ENCODE results near the gene HS3ST3A1. TPM values are rescaled to one million over a fixed set of nuclear protein-coding genes. Genes with fewer than 3 reads are reported as not detected.
"Not testable (repeated sequence)": the region's sequence is repeated elsewhere in the genome, so short reads cannot be mapped to it uniquely, and the experiment has no call there.

Gene HS3ST3A1
- total RNA-seq, 1 donor from 2014 or later: 10.2 TPM

DNA sequence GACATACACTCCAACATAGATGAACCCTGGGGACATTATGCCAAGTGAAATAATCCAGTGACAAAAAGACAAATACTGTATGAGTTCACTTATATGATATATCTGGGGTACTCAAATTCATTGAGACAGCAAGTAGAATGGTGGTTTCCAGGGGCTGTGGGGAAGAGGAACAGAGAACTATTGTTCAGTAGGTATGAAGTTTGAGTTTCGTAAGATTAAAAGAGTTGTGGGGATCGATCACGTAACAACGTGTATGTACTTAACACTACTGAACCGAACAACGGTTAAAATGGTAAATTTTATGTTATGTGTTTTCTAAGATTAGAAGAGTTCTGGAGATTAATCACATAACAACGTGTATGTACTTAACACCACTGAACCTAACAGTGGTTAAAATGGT, 100.8 kb downstream of the HS3ST3A1 start:
- Mint-ChIP-seq H3K4me3 (no peak overlapping the region), H3K4me1 (peaks cover 17% of the 10 kb centered on the region), H3K27ac (no peak overlapping the region)

DNA sequence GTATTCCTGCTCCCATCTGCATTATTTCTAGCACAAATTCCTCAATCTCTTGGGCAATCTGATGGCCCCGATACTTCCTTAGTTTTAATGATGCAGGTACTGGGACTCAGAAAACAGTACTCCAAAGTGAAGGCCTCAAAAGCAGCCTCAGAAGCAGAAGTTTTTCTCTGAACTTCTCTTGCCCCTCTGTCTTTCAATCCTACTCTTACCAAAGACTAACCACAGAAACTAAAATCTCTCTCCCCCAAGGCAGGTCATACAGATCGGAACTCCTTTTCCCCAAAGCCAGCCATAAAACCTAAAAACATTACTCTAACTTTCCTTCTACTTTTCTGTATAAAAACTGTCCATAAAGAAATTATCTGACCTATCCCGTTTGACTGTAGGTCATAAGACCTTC, 103.5 kb downstream of the HS3ST3A1 start:
- Mint-ChIP-seq H3K9me3 (no peaks in the 10 kb centered on the region), H3K36me3 (peaks cover 7% of the 10 kb centered on the region), H3K27me3 (ENCODE audit: low read depth) (no peaks in the 10 kb centered on the region), H3K4me1 (peaks cover 11% of the 10 kb centered on the region), H3K27ac (peak overlapping the region; percentile 2), H3K4me3 (no peak overlapping the region)
- DNase-seq (ENCODE audit: low spot score in 2 of 2, unreplicated experiment in 2 of 2): no peak
- TF ChIP-seq, protein P1, sequence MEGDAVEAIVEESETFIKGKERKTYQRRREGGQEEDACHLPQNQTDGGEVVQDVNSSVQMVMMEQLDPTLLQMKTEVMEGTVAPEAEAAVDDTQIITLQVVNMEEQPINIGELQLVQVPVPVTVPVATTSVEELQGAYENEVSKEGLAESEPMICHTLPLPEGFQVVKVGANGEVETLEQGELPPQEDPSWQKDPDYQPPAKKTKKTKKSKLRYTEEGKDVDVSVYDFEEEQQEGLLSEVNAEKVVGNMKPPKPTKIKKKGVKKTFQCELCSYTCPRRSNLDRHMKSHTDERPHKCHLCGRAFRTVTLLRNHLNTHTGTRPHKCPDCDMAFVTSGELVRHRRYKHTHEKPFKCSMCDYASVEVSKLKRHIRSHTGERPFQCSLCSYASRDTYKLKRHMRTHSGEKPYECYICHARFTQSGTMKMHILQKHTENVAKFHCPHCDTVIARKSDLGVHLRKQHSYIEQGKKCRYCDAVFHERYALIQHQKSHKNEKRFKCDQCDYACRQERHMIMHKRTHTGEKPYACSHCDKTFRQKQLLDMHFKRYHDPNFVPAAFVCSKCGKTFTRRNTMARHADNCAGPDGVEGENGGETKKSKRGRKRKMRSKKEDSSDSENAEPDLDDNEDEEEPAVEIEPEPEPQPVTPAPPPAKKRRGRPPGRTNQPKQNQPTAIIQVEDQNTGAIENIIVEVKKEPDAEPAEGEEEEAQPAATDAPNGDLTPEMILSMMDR (IDR thresholded peaks at IDR 0.05; ENCODE audit: unreplicated experiment): no peak

More for the DNA sequence above, 100.8 kb downstream of the HS3ST3A1 start:
- TF ChIP-seq, protein P1 (IDR thresholded peaks at IDR 0.05; ENCODE audit: unreplicated experiment): no peak
- peaks cover 3% of the 10 kb centered on the region for H3K36me3 Mint-ChIP-seq
- no peaks in the 10 kb centered on the region for H3K27me3 Mint-ChIP-seq (ENCODE audit: low read depth)
- no peaks in the 10 kb centered on the region for H3K9me3 Mint-ChIP-seq
- no peak for DNase-seq (ENCODE audit: low spot score in 2 of 2, unreplicated experiment in 2 of 2)

DNA sequence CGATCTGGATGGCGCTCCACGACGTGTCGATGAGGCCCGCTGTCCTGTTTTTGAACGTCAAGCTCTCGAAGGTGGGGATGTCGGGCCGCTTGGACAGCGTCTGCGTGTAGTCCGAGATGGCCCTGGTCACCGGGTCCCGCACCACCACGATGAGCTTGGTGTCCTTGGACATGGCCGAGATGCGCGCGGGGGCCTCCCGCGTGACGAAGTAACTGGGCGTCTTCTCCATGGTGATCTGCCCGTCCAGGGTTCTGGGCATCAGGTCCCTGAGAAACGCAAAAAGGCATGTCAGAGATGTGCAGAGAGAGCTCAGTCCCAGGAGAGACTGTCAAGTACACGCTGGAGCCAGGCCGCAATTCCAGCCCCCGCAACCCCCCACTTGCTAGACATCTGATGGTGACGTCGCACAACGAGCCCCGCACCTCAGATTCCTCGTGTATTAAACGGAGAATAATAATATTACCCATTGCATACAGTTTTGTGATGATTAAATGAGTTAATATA, 105.1 kb downstream of the HS3ST3A1 start:
- peaks cover 13% of the 10 kb centered on the region for H3K4me1 Mint-ChIP-seq
- H3K4me3 Mint-ChIP-seq; H3K27me3 Mint-ChIP-seq (ENCODE audit: low read depth); DNase-seq (ENCODE audit: low spot score in 2 of 2, unreplicated experiment in 2 of 2); H3K36me3 Mint-ChIP-seq; H3K27ac Mint-ChIP-seq; H3K9me3 Mint-ChIP-seq: not testable (repeated sequence)

DNA sequence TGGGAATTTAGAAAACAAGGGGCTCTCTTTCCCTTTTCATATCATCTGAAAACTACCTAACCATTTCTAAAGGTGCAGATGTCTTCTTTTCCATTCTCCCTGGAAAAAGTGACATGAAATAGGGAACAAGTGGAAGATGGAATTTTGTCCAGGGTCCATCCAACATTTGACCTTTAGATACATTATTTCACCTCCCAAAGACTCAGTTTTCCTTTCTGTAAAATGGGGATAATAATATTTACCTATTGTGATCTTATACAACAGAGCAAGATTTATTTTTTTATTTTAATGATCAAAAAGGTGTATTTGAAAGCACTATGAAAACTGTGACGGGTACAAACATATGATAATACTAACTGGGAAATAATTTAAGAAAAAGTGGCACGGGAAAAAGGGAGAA, 106.3 kb downstream of the HS3ST3A1 start:
- no peak for DNase-seq (ENCODE audit: low spot score in 2 of 2, unreplicated experiment in 2 of 2)
- Mint-ChIP-seq H3K27ac (no peak overlapping the region), H3K4me1 (peaks cover 13% of the 10 kb centered on the region), H3K27me3 (ENCODE audit: low read depth) (no peaks in the 10 kb centered on the region), H3K4me3 (no peak overlapping the region), H3K9me3 (no peaks in the 10 kb centered on the region), H3K36me3 (peaks cover 7% of the 10 kb centered on the region)
- TF ChIP-seq, protein P1 (IDR thresholded peaks at IDR 0.05; ENCODE audit: unreplicated experiment): no peak

DNA sequence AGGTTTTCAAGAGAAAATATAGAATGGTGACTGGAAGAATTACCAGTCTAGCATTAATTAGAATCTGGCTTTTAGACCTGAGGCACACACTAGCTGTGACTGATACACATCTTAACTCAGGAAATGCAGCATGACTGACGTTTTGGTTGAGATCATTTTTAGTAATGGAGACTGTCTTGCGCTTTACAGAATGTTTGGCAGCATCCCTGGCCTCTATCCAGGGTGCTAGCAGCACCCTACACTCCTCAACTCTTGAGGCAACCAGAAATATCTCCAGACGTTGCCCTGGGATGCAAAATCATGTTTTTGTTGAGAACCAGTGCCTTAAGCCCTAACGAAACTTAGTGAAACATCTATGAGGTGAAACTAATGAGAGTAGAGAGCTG, 109.0 kb downstream of the HS3ST3A1 start:
- Mint-ChIP-seq H3K9me3 (no peaks in the 10 kb centered on the region), H3K27me3 (ENCODE audit: low read depth) (no peaks in the 10 kb centered on the region), H3K27ac (no peak overlapping the region), H3K36me3 (peaks cover 7% of the 10 kb centered on the region), H3K4me3 (no peak overlapping the region), H3K4me1 (peaks cover 6% of the 10 kb centered on the region)
- DNase-seq (ENCODE audit: low spot score in 2 of 2, unreplicated experiment in 2 of 2): no peak
- TF ChIP-seq, protein P1 (IDR thresholded peaks at IDR 0.05; ENCODE audit: unreplicated experiment): no peak

DNA sequence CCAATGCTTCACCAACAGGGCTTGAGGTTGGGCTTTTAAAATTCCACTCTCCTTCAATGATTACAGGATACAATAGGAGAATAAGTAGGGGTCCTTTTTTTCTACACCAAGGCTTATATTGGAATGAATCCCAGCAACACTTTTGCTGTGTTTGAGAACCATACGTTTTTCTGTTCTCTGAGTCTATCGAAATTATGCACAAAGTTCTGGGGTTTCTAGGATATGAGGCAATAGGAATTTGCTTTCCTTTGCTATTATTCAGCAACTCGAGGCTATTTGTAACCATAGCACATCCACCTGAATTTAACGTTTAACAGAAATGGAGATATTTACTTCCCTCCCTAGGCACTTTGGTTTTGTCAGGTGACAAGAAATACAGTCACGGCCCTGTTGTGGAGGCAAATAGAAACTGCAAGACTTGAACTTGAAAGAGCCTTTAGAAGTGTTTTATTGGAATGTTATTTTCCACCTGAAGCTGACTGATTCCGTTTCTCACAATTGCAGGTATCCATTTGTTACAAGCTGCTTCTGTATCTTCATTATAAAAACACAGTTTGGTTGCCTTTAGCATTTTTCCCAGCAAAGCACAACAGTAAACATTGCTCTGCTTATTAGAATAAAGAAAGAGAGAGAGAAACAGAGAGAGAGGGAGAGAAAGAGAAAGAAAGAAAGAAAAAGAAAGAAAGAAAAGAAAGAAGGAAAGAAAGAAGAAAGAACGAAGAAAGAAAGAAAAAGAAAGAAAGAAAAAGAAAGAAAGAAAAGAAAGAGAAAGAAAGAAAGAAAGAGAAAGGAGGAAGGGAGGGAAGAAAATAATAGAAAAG, 109.6 kb downstream of the HS3ST3A1 start:
- Mint-ChIP-seq H3K4me3 (no peak overlapping the region), H3K9me3 (no peaks in the 10 kb centered on the region), H3K27ac (no peak overlapping the region), H3K36me3 (peaks cover 6% of the 10 kb centered on the region), H3K27me3 (ENCODE audit: low read depth) (no peaks in the 10 kb centered on the region), H3K4me1 (peaks cover 2% of the 10 kb centered on the region)
- no peak for DNase-seq (ENCODE audit: low spot score in 2 of 2, unreplicated experiment in 2 of 2)
- TF ChIP-seq, protein P1 (IDR thresholded peaks at IDR 0.05; ENCODE audit: unreplicated experiment): no peak

All from mesothelial cell of epicardium (in vitro differentiated cells).